Astrocyte (in vitro differentiated cells and primary cell): Measurements from ENCODE around the gene KLHL14. TPM values are rescaled to one million over a fixed set of nuclear protein-coding genes. Genes with fewer than 3 reads are reported as not detected.

Source experiments
- DNase-seq: peaks from one replicate; pipeline ENCODE4 v3.0.0-alpha.2; 2010; ENCODE audit warnings: low read depth
- FAIRE-seq: peaks from 2 replicates; lab custom pipeline; 2011; peaks lifted over from hg19 to GRCh38; lab: Jason Lieb, UNC
- H2AFZ ChIP-seq: 2 replicates; pipeline ENCODE4 v1.6.0; 2012; ENCODE audit warnings: low read depth, low read length, inconsistent platforms
- H3K27ac ChIP-seq: 2 replicates; pipeline ENCODE4 v1.5.1; 2011; ENCODE audit warnings: low read depth, low read length, inconsistent platforms
- H3K27me3 ChIP-seq: 2 replicates; pipeline ENCODE4 v1.6.0; 2011; ENCODE audit warnings: low read length, inconsistent platforms; ENCODE audit not compliant: insufficient read depth
- H3K36me3 ChIP-seq: 2 replicates; pipeline ENCODE4 v1.5.1; 2011; ENCODE audit warnings: low read length, inconsistent platforms; ENCODE audit not compliant: insufficient read depth
- H3K4me1 ChIP-seq: 2 replicates; pipeline ENCODE4 v1.5.1; 2011; ENCODE audit warnings: low read length, inconsistent platforms; ENCODE audit not compliant: insufficient read depth
- H3K4me2 ChIP-seq: 2 replicates; pipeline ENCODE4 v1.6.0; 2012; ENCODE audit warnings: low read length, inconsistent platforms
- H3K4me3 ChIP-seq: 2 replicates; pipeline ENCODE4 v1.5.1; 2011; ENCODE audit warnings: low read depth, mild to moderate bottlenecking, low read length, inconsistent platforms; ENCODE audit not compliant: insufficient read depth
- H3K79me2 ChIP-seq: 2 replicates; pipeline ENCODE4 v1.6.0; 2012; ENCODE audit warnings: mild to moderate bottlenecking, low read length, inconsistent platforms; ENCODE audit not compliant: insufficient read depth
- H3K9ac ChIP-seq: 2 replicates; pipeline ENCODE4 v1.6.0; 2012; ENCODE audit warnings: mild to moderate bottlenecking, low read length, inconsistent platforms
- H3K9me3 ChIP-seq: 2 replicates; pipeline ENCODE4 v1.5.1; 2012; ENCODE audit warnings: low read depth, mild to moderate bottlenecking, low read length, inconsistent platforms; ENCODE audit not compliant: insufficient read depth
- H4K20me1 ChIP-seq: 2 replicates; pipeline ENCODE4 v1.6.0; 2012; ENCODE audit warnings: low read length, inconsistent platforms; ENCODE audit not compliant: insufficient read depth
- H3K27ac Mint-ChIP-seq: one replicate; pipeline ENCODE4 v1.8.0; 2021; ENCODE audit warnings: mild to moderate bottlenecking, mixed read lengths; ENCODE audit not compliant: unreplicated experiment
- H3K27me3 Mint-ChIP-seq: one replicate; pipeline ENCODE4 v1.8.0; 2021; ENCODE audit warnings: low read depth, mixed read lengths; ENCODE audit not compliant: unreplicated experiment
- H3K36me3 Mint-ChIP-seq: one replicate; pipeline ENCODE4 v1.8.0; 2021; ENCODE audit warnings: low read depth, mixed read lengths; ENCODE audit not compliant: unreplicated experiment
- H3K4me1 Mint-ChIP-seq: one replicate; pipeline ENCODE4 v1.8.0; 2021; ENCODE audit warnings: low read depth, mixed read lengths; ENCODE audit not compliant: unreplicated experiment
- H3K4me3 Mint-ChIP-seq: one replicate; pipeline ENCODE4 v1.8.0; 2021; ENCODE audit warnings: mild to moderate bottlenecking, moderate library complexity, mixed read lengths; ENCODE audit not compliant: unreplicated experiment
- H3K9me3 Mint-ChIP-seq: one replicate; pipeline ENCODE4 v1.8.0; 2021; ENCODE audit warnings: mild to moderate bottlenecking, mixed read lengths; ENCODE audit not compliant: unreplicated experiment
- EZH2 ChIP-seq: IDR thresholded peaks from 2 replicates; pipeline ENCODE4 v1.6.1; 2012; ENCODE audit warnings: mild to moderate bottlenecking, low read length, inconsistent platforms; ENCODE audit not compliant: insufficient read depth
- total RNA-seq: library from RNA; stranded (reverse); gene quantifications from 2 replicates; pipeline ENCODE4 v1.2.1, GENCODE V29; 2021
- TF ChIP-seq, protein P1 (sequence below): IDR thresholded peaks from 2 replicates; pipeline ENCODE4 v1.5.1; 2011; ENCODE audit warnings: low read depth, mild to moderate bottlenecking, inconsistent platforms, low read length, moderate library complexity; ENCODE audit not compliant: insufficient read depth

The KLHL14 gene
- total RNA-seq, 1 donor from 2014 or later = 0.39 TPM

GRCh38 chr18:32802591-32803451, 30.0 kb upstream of the KLHL14 start:
- Mint-ChIP-seq H3K27ac (no peak overlapping the region), H3K4me1 (no peaks in the 10 kb centered on the region), H3K4me3 (no peak overlapping the region), H3K27me3 (no peaks in the 10 kb centered on the region), H3K9me3 (no peaks in the 10 kb centered on the region), H3K36me3 (no peaks in the 10 kb centered on the region)
- Histone ChIP-seq H3K4me2 (no peak overlapping the region), H2AFZ (no peak overlapping the region), H3K9ac (no peak overlapping the region), H3K27ac (no peak overlapping the region), H3K9me3 (no peaks in the 10 kb centered on the region), H4K20me1 (no peaks in the 10 kb centered on the region), H3K36me3 (no peaks in the 10 kb centered on the region), H3K4me3 (no peak overlapping the region), H3K27me3 (no peaks in the 10 kb centered on the region), H3K4me1 (no peaks in the 10 kb centered on the region), H3K79me2 (no peaks in the 10 kb centered on the region)
- no peak for TF ChIP-seq EZH2
- TF ChIP-seq, protein P1, sequence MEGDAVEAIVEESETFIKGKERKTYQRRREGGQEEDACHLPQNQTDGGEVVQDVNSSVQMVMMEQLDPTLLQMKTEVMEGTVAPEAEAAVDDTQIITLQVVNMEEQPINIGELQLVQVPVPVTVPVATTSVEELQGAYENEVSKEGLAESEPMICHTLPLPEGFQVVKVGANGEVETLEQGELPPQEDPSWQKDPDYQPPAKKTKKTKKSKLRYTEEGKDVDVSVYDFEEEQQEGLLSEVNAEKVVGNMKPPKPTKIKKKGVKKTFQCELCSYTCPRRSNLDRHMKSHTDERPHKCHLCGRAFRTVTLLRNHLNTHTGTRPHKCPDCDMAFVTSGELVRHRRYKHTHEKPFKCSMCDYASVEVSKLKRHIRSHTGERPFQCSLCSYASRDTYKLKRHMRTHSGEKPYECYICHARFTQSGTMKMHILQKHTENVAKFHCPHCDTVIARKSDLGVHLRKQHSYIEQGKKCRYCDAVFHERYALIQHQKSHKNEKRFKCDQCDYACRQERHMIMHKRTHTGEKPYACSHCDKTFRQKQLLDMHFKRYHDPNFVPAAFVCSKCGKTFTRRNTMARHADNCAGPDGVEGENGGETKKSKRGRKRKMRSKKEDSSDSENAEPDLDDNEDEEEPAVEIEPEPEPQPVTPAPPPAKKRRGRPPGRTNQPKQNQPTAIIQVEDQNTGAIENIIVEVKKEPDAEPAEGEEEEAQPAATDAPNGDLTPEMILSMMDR = no peak
- DNase-seq (no peak), FAIRE-seq (no peak)

- no peak for TF ChIP-seq EZH2
- TF ChIP-seq, protein P1 = no peak
- no peaks in the 10 kb centered on the region for H4K20me1 ChIP-seq
- no peak overlapping the region for H2AFZ ChIP-seq
- DNase-seq (no peak), FAIRE-seq (no peak)
- Mint-ChIP-seq H3K27me3 (no peaks in the 10 kb centered on the region), H3K36me3 (no peaks in the 10 kb centered on the region), H3K4me3 (no peak overlapping the region), H3K9me3 (peaks cover 2% of the 10 kb centered on the region), H3K27ac (no peak overlapping the region), H3K4me1 (no peaks in the 10 kb centered on the region)
- H3K4me1 ChIP-seq = no peaks in the 10 kb centered on the region
- no peaks in the 10 kb centered on the region for H3K79me2 ChIP-seq
- H3K9ac ChIP-seq = no peak overlapping the region
- no peaks in the 10 kb centered on the region for H3K27me3 ChIP-seq
- no peaks in the 10 kb centered on the region for H3K36me3 ChIP-seq
- H3K4me3 ChIP-seq = no peak overlapping the region
- H3K9me3 ChIP-seq = no peaks in the 10 kb centered on the region
- H3K4me2 ChIP-seq = no peak overlapping the region
- H3K27ac ChIP-seq = no peak overlapping the region
Measured at GRCh38 chr18:32801228-32801627, 28.4 kb upstream of the KLHL14 start.
